LNCAP (cell line): ENCODE measurements around the gene ROBO1.

Source experiments
- TF ChIP-seq, protein P1 (sequence below): fragments of 450-650 bp; IDR thresholded peaks from 2 replicates; pipeline ENCODE4 v1.5.1; 2017; ENCODE audit warnings: mild to moderate bottlenecking

The ROBO1 gene

GRCh38 chr3:78911394-78911793, 856.4 kb downstream of the ROBO1 start:
- TF ChIP-seq, protein P1, sequence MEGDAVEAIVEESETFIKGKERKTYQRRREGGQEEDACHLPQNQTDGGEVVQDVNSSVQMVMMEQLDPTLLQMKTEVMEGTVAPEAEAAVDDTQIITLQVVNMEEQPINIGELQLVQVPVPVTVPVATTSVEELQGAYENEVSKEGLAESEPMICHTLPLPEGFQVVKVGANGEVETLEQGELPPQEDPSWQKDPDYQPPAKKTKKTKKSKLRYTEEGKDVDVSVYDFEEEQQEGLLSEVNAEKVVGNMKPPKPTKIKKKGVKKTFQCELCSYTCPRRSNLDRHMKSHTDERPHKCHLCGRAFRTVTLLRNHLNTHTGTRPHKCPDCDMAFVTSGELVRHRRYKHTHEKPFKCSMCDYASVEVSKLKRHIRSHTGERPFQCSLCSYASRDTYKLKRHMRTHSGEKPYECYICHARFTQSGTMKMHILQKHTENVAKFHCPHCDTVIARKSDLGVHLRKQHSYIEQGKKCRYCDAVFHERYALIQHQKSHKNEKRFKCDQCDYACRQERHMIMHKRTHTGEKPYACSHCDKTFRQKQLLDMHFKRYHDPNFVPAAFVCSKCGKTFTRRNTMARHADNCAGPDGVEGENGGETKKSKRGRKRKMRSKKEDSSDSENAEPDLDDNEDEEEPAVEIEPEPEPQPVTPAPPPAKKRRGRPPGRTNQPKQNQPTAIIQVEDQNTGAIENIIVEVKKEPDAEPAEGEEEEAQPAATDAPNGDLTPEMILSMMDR, result no peak

DNA sequence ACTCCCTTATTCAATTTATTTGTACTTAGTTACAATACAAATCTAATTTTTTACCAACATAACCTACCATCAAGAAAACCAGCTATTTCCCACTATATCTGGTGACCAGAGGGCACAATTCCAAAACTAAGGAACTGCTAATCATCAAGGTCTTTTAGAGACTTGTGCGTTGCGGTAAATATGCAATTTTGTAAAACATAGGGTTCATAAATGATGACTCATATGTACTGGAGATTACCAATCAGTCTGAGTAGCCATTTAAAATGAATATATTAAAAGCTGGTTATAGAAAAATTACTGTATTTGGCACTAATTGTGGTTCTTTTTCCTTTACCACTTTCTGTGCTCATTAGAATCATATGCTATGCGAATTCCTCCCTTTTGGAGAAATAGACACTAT, 859.6 kb downstream of the ROBO1 start:
- TF ChIP-seq, protein P1, result no peak

DNA sequence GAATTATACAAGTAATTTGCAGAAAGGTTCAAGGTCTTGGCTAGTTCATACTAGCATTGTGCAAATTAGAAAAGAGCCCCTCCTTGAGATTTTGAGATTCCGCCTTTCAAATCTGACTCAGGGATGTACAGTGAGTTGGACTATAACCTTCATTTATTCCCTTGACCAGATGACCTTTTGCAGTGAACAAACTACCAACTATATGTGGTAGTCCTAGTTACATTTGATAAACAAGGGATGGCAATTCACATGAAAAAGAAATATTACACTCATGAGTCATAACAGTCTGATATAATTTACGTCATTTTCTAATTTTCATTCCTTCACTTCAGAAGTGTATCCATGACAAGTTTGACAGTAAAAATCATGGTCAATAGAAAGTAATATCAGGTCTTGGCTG, 860.4 kb downstream of the ROBO1 start:
- TF ChIP-seq, protein P1, result no peak

- TF ChIP-seq, protein P1, result no peak
Observed at GRCh38 chr3:78906930-78907329, 860.9 kb downstream of the ROBO1 start.

DNA sequence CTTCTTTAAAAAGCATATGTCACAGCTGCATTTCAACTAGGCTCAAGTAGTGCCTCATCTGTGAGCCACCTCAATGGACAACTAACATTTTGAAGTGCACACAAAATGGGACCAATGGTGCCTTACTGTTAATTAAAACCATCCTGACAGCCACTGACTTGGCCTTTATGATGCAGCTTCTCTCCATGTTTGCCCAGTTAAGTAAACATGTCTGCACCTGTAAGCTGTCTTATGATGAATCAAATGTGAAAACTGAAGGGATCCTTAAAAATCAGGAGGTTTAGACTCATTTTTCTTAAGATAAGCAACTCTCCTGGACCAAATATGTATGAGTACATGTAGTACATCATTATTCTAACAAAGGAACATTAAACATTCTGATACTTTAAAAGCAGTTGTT, 861.6 kb downstream of the ROBO1 start:
- TF ChIP-seq, protein P1, result no peak

GRCh38 chr3:78905700-78906099, 862.1 kb downstream of the ROBO1 start:
- TF ChIP-seq, protein P1, result no peak

- TF ChIP-seq, protein P1, result no peak
Observed at GRCh38 chr3:78901544-78901943, 866.3 kb downstream of the ROBO1 start.

GRCh38 chr3:78900880-78901279, 866.9 kb downstream of the ROBO1 start:
- TF ChIP-seq, protein P1, result no peak
